ENCODE measurements around the gene FBXL15.

DNA sequence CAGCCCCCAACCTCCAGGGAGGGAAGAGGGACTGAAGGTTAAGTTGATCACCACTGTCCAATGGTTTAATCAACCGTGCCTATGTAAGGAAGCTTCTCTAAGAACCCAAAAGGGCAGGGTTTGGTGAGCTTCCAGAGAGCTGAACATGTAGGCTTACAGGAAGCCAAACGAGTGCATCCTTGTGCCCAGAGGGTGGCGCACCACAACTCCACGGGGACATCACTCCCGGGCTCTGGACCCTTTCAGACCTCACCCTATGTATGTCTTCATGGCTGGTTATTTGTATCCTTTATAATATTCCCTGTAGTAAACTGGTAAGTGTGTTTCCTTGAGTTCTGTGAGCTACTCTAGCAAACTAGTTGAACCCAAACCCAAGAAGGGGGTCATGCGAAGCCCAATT is 36.6 kb upstream of the FBXL15 start:
- TF ChIP-seq CTCF (conservative IDR thresholded peaks at IDR 0.05 in 1 of 2, IDR thresholded peaks at IDR 0.05 in 1 of 2; ENCODE audit: low read depth in 1 of 2, low read length in 2 of 2) = peak in 1 of 2 donors; percentile 31
- TF ChIP-seq EZH2 (IDR thresholded peaks at IDR 0.05; ENCODE audit: low read length, missing control alignments) = no peak
